H1 (cell line): Measurements from ENCODE around the gene IL9.

Source experiments
- CBX5 ChIP-seq: fragments of 300-800, 300-1000 bp; sonication (generic); IDR thresholded peaks from 2 replicates; pipeline ENCODE4 v1.7.1; 2016; ENCODE audit warnings: antibody characterized with exemption, low read length, low read depth
- EZH2 ChIP-seq: fragments of 200-600 bp; sonication (generic); IDR thresholded peaks from 2 replicates; pipeline ENCODE4 v1.7.1; 2012; ENCODE audit warnings: low read depth, mild to moderate bottlenecking, moderate library complexity, low read length, inconsistent platforms; ENCODE audit not compliant: severe bottlenecking
- FOSL1 ChIP-seq: IDR thresholded peaks from 2 replicates; pipeline ENCODE4 v1.6.1; 2011; ENCODE audit warnings: mild to moderate bottlenecking, low read depth, low read length, moderate library complexity; ENCODE audit not compliant: insufficient read depth
- POLR2A ChIP-seq, 2 experiments: IDR thresholded peaks; 1 replicate in 1 of 2; 2 replicates in 1 of 2; pipeline ENCODE4 v1.6.1; 2011; ENCODE audit warnings: low read depth in 2 of 2, low read length in 2 of 2, mild to moderate bottlenecking in 2 of 2; ENCODE audit errors: control extremely low read depth in 1 of 2
- POLR2AphosphoS5 ChIP-seq: IDR thresholded peaks from 2 replicates; pipeline ENCODE4 v1.6.1; 2011; ENCODE audit warnings: low read depth, low read length
- RAD21 ChIP-seq, 2 experiments: IDR thresholded peaks in 1 of 2; conservative IDR thresholded peaks in 1 of 2; 2 replicates each; pipeline ENCODE4 v1.6.1; 2011; ENCODE audit warnings: low read depth in 2 of 2, low read length in 2 of 2, improper control_type of control experiment in 1 of 2, inconsistent platforms in 1 of 2, mild to moderate bottlenecking in 1 of 2, moderate library complexity in 1 of 2
- RBBP5 ChIP-seq: IDR thresholded peaks from 2 replicates; pipeline ENCODE4 v1.7.1; 2012; ENCODE audit warnings: low read depth, mild to moderate bottlenecking, inconsistent platforms, low read length, moderate library complexity, borderline replicate concordance
- RNF2 ChIP-seq: fragments of 200-900, 300-1000 bp; sonication (generic); IDR thresholded peaks from 2 replicates; pipeline ENCODE4 v1.7.1; 2016; ENCODE audit warnings: borderline replicate concordance, low read depth, mild to moderate bottlenecking, antibody characterized with exemption, low read length; ENCODE audit not compliant: poor library complexity, severe bottlenecking; ENCODE audit errors: missing control alignments
- SP2 ChIP-seq: IDR thresholded peaks from 2 replicates; pipeline ENCODE4 v1.6.1; 2012; ENCODE audit warnings: mild to moderate bottlenecking, low read length, inconsistent platforms
- YY1 ChIP-seq: IDR thresholded peaks from 2 replicates; pipeline ENCODE4 v1.6.1; 2011; ENCODE audit warnings: low read depth, mild to moderate bottlenecking, low read length
- TF ChIP-seq, protein P1 (sequence below), 3 experiments: IDR thresholded peaks; 1 replicate in 2 of 3; 2 replicates in 1 of 3; pipeline versions ENCODE4 v1.5.1 to v1.6.1; 2011; ENCODE audit warnings: low read length in 3 of 3, mild to moderate bottlenecking in 3 of 3, inconsistent platforms in 2 of 3, low read depth in 1 of 3, moderate library complexity in 1 of 3; ENCODE audit not compliant: insufficient read depth in 1 of 3; ENCODE audit errors: control extremely low read depth in 1 of 3
- TF ChIP-seq, protein P2 (sequence below): IDR thresholded peaks from 2 replicates; pipeline ENCODE4 v1.6.1; 2011; ENCODE audit warnings: low read length, improper control_type of control experiment

DNA sequence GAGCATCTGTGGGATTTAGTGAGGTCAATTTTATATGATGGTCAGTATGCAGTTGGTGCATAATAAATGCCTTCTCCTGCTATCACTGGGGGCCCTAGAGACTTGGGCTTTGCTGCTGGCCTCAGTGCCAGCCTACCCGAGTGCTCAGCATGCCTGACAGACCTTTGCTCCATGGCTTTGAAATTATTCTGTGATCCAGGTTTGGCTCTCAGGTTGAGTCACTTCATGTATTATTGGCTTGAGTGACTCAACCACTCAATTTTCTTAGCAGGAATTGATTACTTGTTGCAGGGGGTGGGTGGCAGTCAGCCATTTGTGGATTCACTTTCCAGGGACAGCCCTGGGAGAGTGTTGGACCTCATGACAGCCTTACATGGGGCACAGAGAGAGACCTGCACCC is 47.7 kb downstream of the IL9 start:
- TF ChIP-seq EZH2 = no peak
- TF ChIP-seq, protein P1, sequence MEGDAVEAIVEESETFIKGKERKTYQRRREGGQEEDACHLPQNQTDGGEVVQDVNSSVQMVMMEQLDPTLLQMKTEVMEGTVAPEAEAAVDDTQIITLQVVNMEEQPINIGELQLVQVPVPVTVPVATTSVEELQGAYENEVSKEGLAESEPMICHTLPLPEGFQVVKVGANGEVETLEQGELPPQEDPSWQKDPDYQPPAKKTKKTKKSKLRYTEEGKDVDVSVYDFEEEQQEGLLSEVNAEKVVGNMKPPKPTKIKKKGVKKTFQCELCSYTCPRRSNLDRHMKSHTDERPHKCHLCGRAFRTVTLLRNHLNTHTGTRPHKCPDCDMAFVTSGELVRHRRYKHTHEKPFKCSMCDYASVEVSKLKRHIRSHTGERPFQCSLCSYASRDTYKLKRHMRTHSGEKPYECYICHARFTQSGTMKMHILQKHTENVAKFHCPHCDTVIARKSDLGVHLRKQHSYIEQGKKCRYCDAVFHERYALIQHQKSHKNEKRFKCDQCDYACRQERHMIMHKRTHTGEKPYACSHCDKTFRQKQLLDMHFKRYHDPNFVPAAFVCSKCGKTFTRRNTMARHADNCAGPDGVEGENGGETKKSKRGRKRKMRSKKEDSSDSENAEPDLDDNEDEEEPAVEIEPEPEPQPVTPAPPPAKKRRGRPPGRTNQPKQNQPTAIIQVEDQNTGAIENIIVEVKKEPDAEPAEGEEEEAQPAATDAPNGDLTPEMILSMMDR (IDR thresholded peaks at IDR 0.05; ENCODE audit: control extremely low read depth in 1 of 3, insufficient read depth in 1 of 3, low read depth in 1 of 3, low read length in 3 of 3) = no peak
- TF ChIP-seq RBBP5 = no peak
- TF ChIP-seq, protein P2, sequence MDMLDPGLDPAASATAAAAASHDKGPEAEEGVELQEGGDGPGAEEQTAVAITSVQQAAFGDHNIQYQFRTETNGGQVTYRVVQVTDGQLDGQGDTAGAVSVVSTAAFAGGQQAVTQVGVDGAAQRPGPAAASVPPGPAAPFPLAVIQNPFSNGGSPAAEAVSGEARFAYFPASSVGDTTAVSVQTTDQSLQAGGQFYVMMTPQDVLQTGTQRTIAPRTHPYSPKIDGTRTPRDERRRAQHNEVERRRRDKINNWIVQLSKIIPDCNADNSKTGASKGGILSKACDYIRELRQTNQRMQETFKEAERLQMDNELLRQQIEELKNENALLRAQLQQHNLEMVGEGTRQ = no peak
- no peak for TF ChIP-seq POLR2A (IDR thresholded peaks at IDR 0.05; ENCODE audit: control extremely low read depth in 1 of 2, low read depth in 2 of 2, low read length in 2 of 2)
- no peak for TF ChIP-seq RNF2
- TF ChIP-seq CBX5 = no peak
- no peak for TF ChIP-seq SP2
- TF ChIP-seq RAD21 (IDR thresholded peaks at IDR 0.05 in 1 of 2, conservative IDR thresholded peaks at IDR 0.05 in 1 of 2; ENCODE audit: low read depth in 2 of 2, low read length in 2 of 2) = no peak
- TF ChIP-seq POLR2AphosphoS5 = no peak
- TF ChIP-seq FOSL1 = no peak
- no peak for TF ChIP-seq YY1
